GM18517 (cell line): ENCODE results near the gene HOXC12.

Source experiments
- ATAC-seq: cut with Tn5 transposase; IDR thresholded peaks from one replicate; pipeline ENCODE4 v1.9.1; 2021; ENCODE audit warnings: mild to moderate bottlenecking, moderate library complexity; ENCODE audit not compliant: unreplicated experiment

Gene HOXC12

DNA sequence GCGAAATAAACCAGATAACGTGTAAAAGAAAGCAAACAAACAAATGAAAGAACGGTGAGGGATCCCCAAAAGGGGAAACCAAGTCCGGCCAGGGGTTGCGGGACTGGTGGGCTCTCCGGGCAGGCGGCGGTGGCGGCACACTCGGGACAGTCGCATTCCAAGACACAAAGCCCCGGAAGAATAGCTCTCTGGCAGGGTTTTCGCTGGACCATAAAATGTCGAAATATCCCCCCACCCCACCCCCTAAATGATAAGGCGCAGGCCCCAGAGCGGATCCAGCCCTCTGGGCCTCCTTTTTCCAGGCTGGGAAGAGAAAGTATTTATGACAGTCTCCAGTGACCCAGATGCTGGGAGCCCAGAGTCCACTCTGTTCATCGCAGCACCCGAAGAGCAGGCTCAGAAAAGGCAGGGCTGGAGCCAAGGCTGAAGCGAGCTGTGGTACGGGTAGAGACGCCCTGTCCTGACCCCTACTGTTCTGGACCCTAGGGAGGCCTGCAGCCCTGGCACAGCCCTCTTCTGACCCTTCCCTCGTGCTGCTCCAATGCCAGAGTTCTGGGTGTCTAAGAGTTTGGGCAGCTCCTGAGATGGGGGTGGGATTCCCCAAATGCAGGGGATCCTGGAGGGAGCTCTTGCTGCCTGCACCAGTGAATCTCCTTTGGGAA lies 52.0 kb downstream of the HOXC12 start:
- ATAC-seq = no peak

DNA sequence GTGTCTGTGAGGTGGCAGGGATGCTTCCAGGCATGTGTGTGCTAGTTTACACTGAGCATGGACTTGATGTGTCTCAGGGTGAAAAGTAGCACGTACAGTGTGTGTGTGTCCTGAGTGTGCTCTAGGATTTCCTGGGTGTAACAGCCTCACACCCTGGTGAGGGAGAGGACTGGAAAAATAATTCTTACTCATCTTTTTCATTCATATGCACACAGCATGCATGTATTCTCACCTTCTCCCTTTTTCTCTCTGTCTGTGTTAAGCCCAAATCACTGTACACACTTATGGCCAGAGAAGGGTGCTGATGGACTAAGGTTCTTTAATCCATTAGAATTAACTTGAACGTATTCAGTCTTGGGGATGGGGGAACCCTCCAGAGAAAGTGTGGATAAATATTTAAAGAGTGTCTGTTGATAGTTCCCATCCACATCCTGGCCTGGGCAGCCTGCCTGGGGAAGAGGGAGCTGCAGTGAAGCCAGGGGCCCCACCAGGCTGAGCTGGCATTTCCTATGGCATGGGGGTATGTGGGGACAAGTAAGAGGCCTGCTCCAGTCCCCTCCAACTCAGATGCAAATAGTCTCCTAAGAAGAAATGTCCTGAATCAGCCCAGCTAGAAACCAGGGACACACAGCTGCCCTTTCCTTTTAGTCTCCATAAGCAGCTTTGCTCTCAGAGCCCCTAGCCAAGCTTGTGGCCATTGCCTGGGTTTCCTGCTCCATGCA lies 53.0 kb downstream of the HOXC12 start:
- ATAC-seq = no peak

DNA sequence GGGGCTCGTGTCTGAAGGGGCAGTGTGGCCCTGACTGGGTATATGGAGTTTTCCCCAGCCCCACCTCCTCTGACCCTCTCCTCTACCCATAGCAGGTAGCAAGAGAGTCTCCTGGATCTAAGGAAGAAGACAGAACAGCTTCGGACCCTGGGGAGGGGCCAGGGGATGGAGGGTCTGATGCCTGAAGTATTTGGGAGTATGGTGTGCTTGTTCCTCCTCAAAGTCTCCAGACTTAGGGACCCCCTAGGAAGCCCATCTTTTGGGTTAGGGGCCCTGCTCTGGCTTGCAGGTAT lies 53.5 kb downstream of the HOXC12 start:
- no peak for ATAC-seq
